Transverse colon (tissue), 4 donors: ENCODE data around the gene AKAP6. TPM values are rescaled to one million over a fixed set of nuclear protein-coding genes. Genes with fewer than 3 reads are reported as not detected.

Experiments
- DNase-seq: peaks from one replicate; pipeline ENCODE4 v3.0.0-alpha.2; 2019
- H3K27ac ChIP-seq, 4 donors: fragments of 200-600 bp; sonication (generic); 2 replicates each; pipeline ENCODE4 v1.5.1; 2016 to 2018; ENCODE audit warnings: inconsistent platforms in 4 of 4
- H3K27me3 ChIP-seq: fragments of 200-600 bp; sonication (generic); 2 replicates; pipeline ENCODE4 v1.5.1; 2017; ENCODE audit warnings: inconsistent platforms
- H3K36me3 ChIP-seq, 4 donors: fragments of 200-600 bp; sonication (generic); 2 replicates each; pipeline ENCODE4 v1.5.1; 2017 to 2019; ENCODE audit warnings: inconsistent platforms in 4 of 4
- H3K4me1 ChIP-seq, 4 donors: fragments of 200-600 bp; sonication (generic); 2 replicates each; pipeline ENCODE4 v1.5.1; 2017 to 2020; ENCODE audit warnings: inconsistent platforms in 4 of 4
- H3K4me3 ChIP-seq, 4 donors: fragments of 200-600 bp; sonication (generic); 1 replicate in 1 of 4; 2 replicates in 3 of 4; pipeline versions ENCODE4 v1.5.1 to v1.6.1; 2017 to 2019; ENCODE audit warnings: inconsistent platforms in 4 of 4
- H3K9me3 ChIP-seq, 2 donors: fragments of 200-600 bp; sonication (generic); 2 replicates each; pipeline ENCODE4 v1.5.1; 2017 to 2019; ENCODE audit warnings: inconsistent platforms in 2 of 2
- EP300 ChIP-seq: sonication (generic); formaldehyde crosslinking; IDR thresholded peaks from one replicate; pipeline ENCODE4 v1.6.1; 2017; ENCODE audit warnings: antibody characterized with exemption, low read depth
- POLR2A ChIP-seq: fragments of 450-650 bp; IDR thresholded peaks from one replicate; pipeline ENCODE4 v1.6.1; 2016; ENCODE audit warnings: antibody characterized with exemption, mild to moderate bottlenecking, moderate library complexity
- POLR2AphosphoS5 ChIP-seq, 3 donors: sonication (generic); formaldehyde crosslinking; IDR thresholded peaks; one replicate each; pipeline ENCODE4 v1.6.1; 2016; ENCODE audit warnings: antibody characterized with exemption in 3 of 3
- WGBS, 2 donors: methylation state at CpG; one replicate each; pipeline ENCODE4 v1.1.5; 2018; ENCODE audit warnings: low coverage in 1 of 2; 5-methylcytosine and 5-hydroxymethylcytosine counted together
- in situ Hi-C, 4 donors: fragments of 200-750 bp; cut with MboI; loops; one replicate each; pipeline versions ENCODE4 v1.15.0 to v1.15.1; 2017; ENCODE audit warnings: low sequenced_read_pairs in 3 of 4, low pct_ligation_motif_present in 1 of 4, low pct_unique_long_range_greater_than_20kb in 1 of 4
- intact Hi-C: fragments of 100-400 bp; cut with DNase I; formaldehyde crosslinking; loops from one replicate; pipeline ENCODE4 v1.15.1; 2023; ENCODE audit warnings: low total_unique reads
- total RNA-seq, 4 donors: library from RNA; depleted of rRNA; stranded (reverse); fragments of >200 nt; gene quantifications; one replicate each; pipeline ENCODE4 v1.1.0, GENCODE V29; 2016
- TF ChIP-seq, protein P1 (sequence below), 5 experiments: fragments of 200-600 bp in 3 of 5; fragments of 450-650 bp in 2 of 5; sonication (generic) in 3 of 5; IDR thresholded peaks; 1 replicate in 2 of 5; 2 replicates in 3 of 5; pipeline ENCODE4 v1.5.1; 2016 to 2017; ENCODE audit warnings: antibody characterized with exemption in 5 of 5, inconsistent platforms in 3 of 5, mild to moderate bottlenecking in 2 of 5, moderate library complexity in 1 of 5

Gene AKAP6
- total RNA-seq, 4 donors from 2014 or later: 6.3 to 16.7 (median 9.7) TPM

GRCh38 chr14:32666308-32666707, 337.2 kb downstream of the AKAP6 start:
- no peaks in the 10 kb centered on the region for H3K9me3 ChIP-seq
- no peaks in the 10 kb centered on the region for H3K4me1 ChIP-seq
- intact Hi-C loops: no loop called here
- H3K27ac ChIP-seq: no peak overlapping the region
- no peak for TF ChIP-seq EP300
- TF ChIP-seq POLR2A: no peak
- no peak for TF ChIP-seq POLR2AphosphoS5 (IDR thresholded peaks at IDR 0.05)
- TF ChIP-seq, protein P1, sequence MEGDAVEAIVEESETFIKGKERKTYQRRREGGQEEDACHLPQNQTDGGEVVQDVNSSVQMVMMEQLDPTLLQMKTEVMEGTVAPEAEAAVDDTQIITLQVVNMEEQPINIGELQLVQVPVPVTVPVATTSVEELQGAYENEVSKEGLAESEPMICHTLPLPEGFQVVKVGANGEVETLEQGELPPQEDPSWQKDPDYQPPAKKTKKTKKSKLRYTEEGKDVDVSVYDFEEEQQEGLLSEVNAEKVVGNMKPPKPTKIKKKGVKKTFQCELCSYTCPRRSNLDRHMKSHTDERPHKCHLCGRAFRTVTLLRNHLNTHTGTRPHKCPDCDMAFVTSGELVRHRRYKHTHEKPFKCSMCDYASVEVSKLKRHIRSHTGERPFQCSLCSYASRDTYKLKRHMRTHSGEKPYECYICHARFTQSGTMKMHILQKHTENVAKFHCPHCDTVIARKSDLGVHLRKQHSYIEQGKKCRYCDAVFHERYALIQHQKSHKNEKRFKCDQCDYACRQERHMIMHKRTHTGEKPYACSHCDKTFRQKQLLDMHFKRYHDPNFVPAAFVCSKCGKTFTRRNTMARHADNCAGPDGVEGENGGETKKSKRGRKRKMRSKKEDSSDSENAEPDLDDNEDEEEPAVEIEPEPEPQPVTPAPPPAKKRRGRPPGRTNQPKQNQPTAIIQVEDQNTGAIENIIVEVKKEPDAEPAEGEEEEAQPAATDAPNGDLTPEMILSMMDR (IDR thresholded peaks at IDR 0.05): no peak
- DNase-seq: no peak
- no peaks in the 10 kb centered on the region for H3K36me3 ChIP-seq
- no peaks in the 10 kb centered on the region for H3K27me3 ChIP-seq
- in situ Hi-C loops: no loop called here
- H3K4me3 ChIP-seq: no peak overlapping the region

DNA sequence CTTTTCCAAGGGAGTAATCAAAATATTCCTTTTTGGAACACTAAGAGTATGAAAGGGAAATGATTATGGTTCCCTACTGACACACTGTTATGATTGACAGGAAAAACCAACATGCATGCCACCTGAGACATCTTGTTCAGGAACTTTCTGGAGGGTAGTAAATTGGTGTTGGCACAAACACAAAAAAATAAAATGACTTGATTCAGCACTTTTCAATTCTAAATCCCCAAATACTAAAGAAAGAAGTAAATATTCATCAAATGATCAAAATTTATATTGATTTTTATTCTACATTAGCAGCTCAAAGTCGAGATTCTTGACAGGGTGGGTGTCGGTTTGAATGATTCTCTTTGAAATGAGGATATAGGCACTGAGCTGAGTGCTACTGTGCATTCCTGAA, 338.2 kb downstream of the AKAP6 start:
- 68 to 78% methylated on average over 2 of the region's 2 CpGs for WGBS, 2 donors
- no peak for DNase-seq
- no peak overlapping the region for H3K27ac ChIP-seq
- no peak for TF ChIP-seq EP300
- TF ChIP-seq, protein P1 (IDR thresholded peaks at IDR 0.05): no peak
- TF ChIP-seq POLR2A: no peak
- TF ChIP-seq POLR2AphosphoS5 (IDR thresholded peaks at IDR 0.05): no peak
- H3K4me1 ChIP-seq: no peaks in the 10 kb centered on the region
- intact Hi-C loops (no loop called here), in situ Hi-C loops (no loop called here)
- H3K9me3 ChIP-seq: no peaks in the 10 kb centered on the region
- H3K36me3 ChIP-seq: no peaks in the 10 kb centered on the region
- H3K4me3 ChIP-seq: no peak overlapping the region
- no peaks in the 10 kb centered on the region for H3K27me3 ChIP-seq

DNA sequence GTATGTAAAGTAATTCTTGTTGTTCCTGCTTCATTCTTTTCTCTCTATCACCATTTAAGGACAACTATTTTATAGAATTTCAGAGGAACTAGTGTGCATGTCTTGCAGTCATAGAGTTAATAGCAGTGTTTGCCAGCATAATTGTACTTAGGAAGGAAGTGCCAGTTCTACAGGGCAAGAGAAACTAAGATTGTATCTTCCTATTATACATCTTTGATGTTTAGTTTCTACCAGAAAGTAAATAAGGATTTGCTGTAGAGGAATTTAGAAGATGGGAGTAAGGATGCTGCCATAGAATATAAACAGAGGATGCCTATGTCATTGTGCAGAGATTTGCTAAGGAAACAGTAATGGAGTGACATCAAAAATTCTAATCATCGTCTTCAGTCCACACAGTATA, 338.7 kb downstream of the AKAP6 start:
- Histone ChIP-seq H3K27ac (no peak overlapping the region), H3K4me1 (no peaks in the 10 kb centered on the region), H3K9me3 (no peaks in the 10 kb centered on the region), H3K27me3 (no peaks in the 10 kb centered on the region), H3K36me3 (no peaks in the 10 kb centered on the region), H3K4me3 (no peak overlapping the region)
- in situ Hi-C loops (no loop called here), intact Hi-C loops (no loop called here)
- TF ChIP-seq EP300 (no peak), POLR2AphosphoS5 (IDR thresholded peaks at IDR 0.05) (no peak), POLR2A (no peak)
- TF ChIP-seq, protein P1 (IDR thresholded peaks at IDR 0.05): no peak
- DNase-seq: no peak
- WGBS, 2 donors: 79 to 89% methylated on average over 1 of the region's 1 CpG

- in situ Hi-C loops (no loop called here), intact Hi-C loops (no loop called here)
- no peaks in the 10 kb centered on the region for H3K27me3 ChIP-seq
- H3K4me1 ChIP-seq: no peaks in the 10 kb centered on the region
- no peak overlapping the region for H3K27ac ChIP-seq
- H3K9me3 ChIP-seq: no peaks in the 10 kb centered on the region
- 68 to 72% methylated on average over 2 of the region's 2 CpGs for WGBS, 2 donors
- DNase-seq: no peak
- TF ChIP-seq EP300: no peak
- no peak for TF ChIP-seq POLR2A
- TF ChIP-seq, protein P1 (IDR thresholded peaks at IDR 0.05): no peak
- no peak for TF ChIP-seq POLR2AphosphoS5 (IDR thresholded peaks at IDR 0.05)
- H3K4me3 ChIP-seq: no peak overlapping the region
- H3K36me3 ChIP-seq: no peaks in the 10 kb centered on the region
Measured at GRCh38 chr14:32669391-32669790, 340.3 kb downstream of the AKAP6 start.
